ENCODE data around the gene ZYG11B. TPM values are rescaled to one million over a fixed set of nuclear protein-coding genes. Genes with fewer than 3 reads are reported as not detected.
"Not testable (repeated sequence)": the region's sequence is repeated elsewhere in the genome, so short reads cannot be mapped to it uniquely, and the experiment has no call there.

Gene ZYG11B
- total RNA-seq, 2 experiments from 2014 or later, result 10.8 to 11.1 TPM

DNA sequence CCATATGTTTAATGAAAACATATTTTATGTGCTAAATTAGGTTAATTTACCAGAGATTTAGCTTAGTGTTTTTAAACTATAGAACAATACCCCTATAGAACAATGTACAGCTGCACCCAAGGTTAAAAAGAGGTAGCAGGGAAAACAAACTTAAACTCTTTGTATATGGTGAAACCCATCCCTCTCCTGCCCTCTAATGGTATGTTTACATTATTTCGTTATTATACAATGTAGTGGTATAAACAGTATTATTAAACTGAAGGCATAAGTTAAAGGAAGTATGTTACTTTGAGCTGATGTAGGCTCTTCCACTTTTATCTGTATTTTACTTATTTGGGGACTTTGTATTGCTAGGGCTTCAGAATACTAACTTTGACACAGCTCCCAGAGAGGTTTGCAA is 99.6 kb downstream of the ZYG11B start:
- ChIA-PET POLR2A (no interaction called here), CTCF (no interaction called here)

DNA sequence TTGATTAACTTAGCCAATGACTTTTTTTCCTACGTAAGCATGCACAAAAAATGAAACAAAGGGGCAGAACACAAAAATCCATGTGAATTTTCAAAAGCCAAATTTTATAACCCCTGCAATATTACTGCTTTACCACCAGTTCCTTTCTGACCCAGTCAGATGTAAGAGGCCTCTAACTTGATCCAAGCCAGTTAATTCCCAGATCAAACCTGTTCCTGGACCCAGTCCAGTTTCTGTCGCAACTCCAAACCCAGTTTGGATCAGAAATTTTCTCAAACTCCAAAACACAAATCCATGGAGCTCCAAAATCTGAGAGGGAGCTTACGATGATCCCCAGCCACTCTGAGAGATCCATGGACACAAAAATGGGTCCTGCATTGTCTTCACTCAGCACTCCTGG is 108.5 kb downstream of the ZYG11B start:
- ChIA-PET POLR2A (no interaction called here), CTCF (no interaction called here)

DNA sequence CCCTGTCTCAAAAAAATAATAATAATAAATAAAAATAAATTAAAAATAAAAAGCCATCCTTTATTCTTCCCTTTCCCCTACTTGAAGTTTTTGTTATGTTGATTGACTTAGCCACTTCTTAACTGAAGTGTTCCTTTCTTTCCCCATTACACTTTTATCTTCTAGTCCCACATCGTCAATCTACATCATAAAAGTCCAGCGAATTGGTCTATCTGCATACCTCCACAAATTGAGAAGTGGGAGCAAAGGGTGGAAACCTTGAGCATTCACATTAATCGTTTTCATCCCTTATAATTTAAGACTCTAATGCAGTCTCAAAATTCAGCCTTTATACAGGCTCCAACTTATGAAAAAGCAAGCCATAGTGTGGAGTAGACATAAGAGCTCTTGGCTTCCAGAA is 109.8 kb downstream of the ZYG11B start:
- POLR2A ChIA-PET, result no interaction called here
- CTCF ChIA-PET, result interaction anchor here (1.4 kb wide), 1 partner anchor 11 kb away, joined by 3 read pairs; no protein-coding TSS in a partner anchor

DNA sequence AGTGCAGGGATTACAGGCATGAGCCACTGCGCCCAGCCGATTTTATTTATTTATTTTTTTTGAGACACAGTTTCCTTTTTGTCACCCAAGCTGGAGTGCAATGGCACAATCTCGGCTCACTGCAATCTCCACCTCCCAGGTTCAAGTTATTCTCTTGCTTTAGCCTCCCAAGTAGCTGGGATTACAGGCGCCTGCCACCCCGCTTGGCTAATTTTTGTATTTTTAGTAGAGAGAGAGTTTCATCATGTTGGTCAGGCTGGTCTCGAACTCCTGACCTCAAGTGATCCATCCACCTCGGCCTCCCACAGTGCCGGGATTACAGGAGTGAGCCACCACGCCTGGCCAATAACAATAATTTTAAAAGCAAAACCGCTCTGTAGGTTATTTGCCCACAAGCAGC is 112.9 kb downstream of the ZYG11B start:
- CTCF ChIA-PET, result interaction anchor here (0.7 kb wide), 1 partner anchor 342 kb away, joined by 3 read pairs; no protein-coding TSS in a partner anchor
- POLR2A ChIA-PET, result not testable (repeated sequence)

DNA sequence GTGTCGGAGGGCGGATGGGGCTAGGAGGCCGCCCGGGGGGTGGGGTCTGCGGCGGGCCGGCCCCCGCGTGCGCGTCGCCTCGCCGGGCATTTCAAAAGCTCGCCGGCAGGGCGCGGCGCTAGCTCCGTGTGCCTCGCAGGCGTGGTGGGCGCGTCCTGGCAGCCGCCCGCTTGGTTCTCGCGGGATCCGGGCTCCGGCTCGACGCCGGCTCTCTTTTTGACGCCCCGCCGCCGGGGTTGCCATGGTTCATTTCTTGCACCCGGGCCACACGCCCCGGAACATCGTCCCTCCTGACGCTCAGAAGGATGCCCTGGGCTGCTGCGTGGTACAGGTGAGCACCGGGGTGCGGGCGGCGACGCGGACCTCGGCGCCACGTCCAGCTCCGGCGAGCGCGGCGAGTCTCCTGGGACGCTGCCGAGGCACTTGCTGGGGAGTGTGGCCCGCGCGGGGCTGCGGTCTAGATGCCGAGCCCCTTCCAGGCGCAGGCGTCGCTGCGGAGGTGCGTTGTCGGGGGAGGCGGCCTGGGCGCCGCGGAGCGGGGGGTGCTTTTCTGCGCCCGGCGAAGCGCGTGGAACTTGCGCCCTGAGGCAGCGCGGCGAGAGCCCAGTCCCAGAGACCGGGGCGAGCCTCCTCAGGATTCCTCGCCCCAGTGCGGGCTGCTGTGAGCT is 116.5 kb downstream of the ZYG11B start, which contains the start of gene ZYG11A:
ZYG11A (plus strand) TSS at position 118 of the 668 bp plus-strand sequence; CDS start at position 242, 124 bp downstream.
- CTCF ChIA-PET, result interaction anchor here (1.1 to 1.8 kb wide), 2 partner anchors 75 to 79 kb away, joined by 4 read pairs; partner anchors contain the start of gene ECHDC2
- POLR2A ChIA-PET, result no interaction called here

DNA sequence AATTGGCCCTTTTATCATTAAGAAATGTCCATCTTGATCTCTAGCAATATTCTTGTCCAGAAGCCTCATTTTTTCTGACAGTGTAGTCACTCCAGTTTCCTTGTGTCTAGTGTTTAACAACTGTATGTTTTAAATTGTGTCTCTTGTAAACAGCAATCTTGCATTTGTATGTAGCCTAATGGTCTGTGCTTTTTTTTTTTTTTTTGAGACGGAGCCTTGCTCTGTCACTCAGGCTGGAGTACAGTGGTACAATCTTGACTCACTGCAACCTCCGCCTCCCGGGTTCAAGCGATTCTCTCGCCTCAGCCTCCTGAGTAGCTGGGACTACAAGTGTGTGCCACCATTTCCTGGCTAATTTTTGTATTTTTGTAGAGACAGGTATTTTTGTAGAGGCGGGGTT is 118.9 kb downstream of the ZYG11B start:
- POLR2A ChIA-PET, CTCF ChIA-PET: not testable (repeated sequence)

DNA sequence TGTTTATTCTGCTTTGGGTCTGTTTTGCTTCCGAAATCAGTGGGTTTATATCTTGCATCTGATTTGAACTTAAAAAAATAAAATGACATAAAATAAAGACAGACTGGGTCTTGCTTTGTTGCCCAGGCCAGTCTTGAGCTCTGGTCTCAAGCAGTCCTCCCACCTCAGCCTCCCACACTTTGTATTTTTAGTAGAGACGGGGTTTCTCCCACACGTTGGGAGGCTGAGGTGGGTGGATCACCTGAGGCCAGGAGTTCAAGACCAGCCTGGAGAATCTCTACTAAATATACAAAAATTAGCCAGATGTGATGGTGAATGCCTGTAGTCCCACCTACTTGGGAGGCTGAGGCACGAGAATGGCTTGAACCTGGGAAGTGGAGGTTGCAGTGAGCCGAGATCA is 122.2 kb downstream of the ZYG11B start:
- ChIA-PET CTCF (no interaction called here), POLR2A (no interaction called here)

DNA sequence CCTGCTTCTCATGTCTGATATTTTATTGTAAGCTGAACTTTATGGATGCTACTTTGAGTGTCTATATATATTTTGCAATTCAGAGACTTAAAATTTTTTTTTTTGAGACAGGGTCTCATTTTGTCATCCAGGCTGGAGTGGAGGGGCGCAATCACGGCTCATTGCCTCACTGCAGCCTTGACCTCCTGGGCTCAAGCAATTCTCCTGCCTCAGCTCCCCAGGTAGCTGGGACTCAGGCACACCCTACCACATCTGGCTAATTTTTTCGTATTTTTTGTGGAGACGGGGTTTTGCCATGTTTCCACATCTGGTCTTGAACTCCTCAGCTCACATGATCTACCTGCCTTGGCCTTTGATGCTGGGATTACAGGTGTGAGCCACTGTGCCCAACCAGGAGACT is 124.7 kb downstream of the ZYG11B start:
- ChIA-PET CTCF (no interaction called here), POLR2A (no interaction called here)

DNA sequence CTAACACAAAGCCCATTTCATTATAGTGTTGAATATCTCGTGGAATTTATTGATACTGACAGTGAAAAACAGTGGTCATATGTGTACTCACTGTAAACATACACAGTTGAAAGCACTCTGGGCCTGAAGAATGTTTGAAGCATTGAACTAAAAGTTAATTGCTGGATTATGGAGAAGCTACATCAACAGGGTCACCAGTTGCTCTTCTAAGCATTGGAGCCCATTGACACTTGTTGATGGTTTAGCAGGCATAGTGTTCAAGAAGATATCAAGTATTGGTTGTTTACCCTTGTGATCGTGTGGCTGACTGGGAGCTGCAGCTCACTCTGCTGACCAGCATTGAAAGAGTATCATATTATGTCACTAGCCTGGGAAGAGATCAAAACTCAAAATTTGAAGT is 126.6 kb downstream of the ZYG11B start:
- CTCF ChIA-PET, result no interaction called here
- POLR2A ChIA-PET, result no interaction called here

DNA sequence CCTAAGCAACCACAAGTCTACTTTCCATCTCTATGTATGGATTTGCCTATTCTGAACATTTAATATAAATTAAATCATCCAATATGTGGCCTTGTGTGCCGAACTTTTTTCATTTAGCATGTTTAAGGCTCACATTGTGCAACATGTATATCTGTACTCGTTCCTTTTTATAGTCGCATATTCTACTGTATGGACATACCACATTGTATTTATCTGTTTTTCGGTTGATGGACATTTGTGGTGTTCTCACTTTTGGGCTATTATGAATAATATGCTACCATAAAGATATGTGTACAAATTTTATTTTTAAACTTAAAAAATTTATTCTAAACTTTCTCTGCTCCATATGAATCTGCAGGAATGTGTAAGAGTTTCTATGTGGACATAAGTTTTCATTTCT is 129.3 kb downstream of the ZYG11B start:
- CTCF ChIA-PET, result no interaction called here
- POLR2A ChIA-PET, result no interaction called here

DNA sequence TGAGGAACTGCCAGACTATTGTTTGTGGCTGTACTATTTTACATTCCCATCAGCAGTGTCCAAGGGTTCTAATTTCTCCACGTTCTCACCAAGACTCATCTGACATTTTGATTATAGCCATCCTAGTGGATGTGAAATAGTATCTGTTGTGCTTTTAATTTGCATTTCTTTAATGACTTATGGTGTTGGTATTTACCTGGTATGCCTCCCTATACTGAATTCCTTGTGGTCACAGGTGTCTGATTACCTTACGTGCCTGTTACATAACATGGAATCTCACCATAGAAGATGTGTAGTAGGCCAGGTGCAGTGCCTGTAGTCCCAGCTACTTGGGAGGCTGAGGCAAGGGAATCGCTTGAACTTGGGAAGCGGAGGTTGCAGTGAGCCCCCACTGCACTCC is 129.8 kb downstream of the ZYG11B start:
- ChIA-PET CTCF (no interaction called here), POLR2A (no interaction called here)

DNA sequence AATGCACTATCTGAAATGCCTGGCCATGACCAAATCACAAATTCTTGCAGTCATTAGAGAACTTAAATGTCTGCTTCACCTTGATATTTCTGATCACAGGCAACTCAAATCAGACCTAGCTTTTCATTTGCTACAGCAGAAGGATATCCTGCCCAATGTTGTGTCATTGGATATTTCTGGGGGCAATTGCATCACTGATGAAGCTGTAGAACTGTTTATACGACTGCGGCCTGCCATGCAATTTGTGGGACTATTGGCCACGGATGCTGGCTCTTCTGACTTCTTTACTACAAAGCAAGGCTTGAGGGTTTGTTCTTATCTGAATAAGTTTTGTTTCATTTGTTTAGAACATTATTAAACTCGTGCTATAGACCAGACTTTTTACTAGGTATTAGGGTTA is 131.2 kb downstream of the ZYG11B start:
- CTCF ChIA-PET, result interaction anchor here (1.0 kb wide), 1 partner anchor 156 kb away, joined by 4 read pairs; no protein-coding TSS in a partner anchor

DNA sequence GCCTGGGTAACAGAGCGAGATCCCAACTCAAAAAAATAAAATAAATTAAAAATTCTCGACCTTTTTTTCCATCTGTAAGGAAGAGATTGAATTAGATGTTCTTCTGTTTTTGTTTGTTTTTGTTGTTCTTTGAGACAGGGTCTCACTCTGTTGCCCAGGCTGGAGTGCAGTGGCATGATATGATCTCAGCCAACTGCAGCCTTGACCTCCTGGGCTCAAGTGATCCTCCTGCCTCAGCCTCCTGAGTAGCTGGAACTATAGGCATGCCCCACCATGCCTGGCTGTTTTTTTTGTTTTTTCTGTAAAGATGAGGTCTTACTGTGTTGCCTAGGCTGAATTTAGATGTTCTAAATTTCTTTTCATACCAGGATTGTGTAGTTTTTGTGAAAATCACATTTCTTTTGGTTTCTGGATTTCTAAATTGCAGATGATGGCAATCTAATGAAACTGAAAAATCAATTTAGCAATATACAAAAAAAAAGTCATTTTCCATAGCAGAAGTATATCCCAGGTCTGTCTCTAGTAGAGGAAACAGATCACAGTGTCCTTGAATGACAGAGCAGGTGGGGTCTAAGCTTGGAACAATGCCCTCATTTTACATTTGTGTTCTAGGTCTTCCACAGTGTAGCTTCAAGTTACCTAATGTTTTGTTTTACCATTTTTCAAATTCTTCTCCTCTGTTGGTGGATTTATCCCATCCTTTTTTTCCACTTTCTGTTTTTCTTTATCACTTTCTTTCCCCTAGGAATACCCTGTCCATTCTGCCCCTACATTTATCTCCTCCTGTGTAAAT is 136.6 kb downstream of the ZYG11B start:
- ChIA-PET POLR2A (no interaction called here), CTCF (no interaction called here)

More for the DNA sequence above, 131.2 kb downstream of the ZYG11B start:
- POLR2A ChIA-PET, result no interaction called here

DNA sequence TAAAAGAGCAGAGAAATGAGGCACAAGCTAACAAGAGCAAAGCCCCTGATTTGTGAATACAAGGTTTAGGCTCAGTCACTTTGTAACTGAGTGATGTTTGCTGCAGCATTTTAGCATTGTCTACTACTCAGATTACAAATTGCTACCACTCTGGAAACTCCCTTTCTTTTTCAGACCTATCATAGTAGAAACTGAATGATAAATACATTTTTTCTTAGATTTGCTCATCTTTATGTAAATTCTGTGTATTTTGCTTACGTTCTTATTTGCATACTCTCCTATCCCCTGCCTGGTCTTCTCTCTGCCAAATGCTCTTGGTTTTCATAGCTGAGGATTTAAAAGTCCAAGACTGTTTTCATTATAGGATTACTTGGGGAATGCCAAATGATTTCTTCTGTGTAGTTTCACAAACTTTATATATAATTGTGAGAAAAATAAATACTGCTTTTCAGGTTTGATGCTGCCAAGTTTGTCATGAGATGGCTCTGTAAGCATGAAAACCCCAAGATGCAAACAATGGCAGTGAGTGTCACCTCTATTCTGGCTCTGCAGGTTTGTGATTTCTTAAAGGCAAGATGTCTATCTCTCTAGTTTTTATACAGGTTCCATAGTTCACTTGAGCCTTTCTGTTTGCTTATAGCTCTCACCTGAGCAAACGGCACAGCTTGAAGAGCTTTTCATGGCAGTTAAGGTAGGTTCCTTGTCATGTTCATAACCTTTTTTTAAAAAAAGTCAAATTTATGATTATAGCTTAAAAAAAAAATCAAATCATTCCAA is 141.0 kb downstream of the ZYG11B start:
- ChIA-PET CTCF (interaction anchor here (0.7 to 1.2 kb wide), 2 partner anchors 15 to 104 kb away, joined by 3 read pairs; no protein-coding TSS in a partner anchor), POLR2A (interaction anchor here (0.6 to 1.2 kb wide), 2 partner anchors 55 to 456 kb away, joined by 3 to 4 read pairs; partner anchors contain the start of gene ECHDC2)

DNA sequence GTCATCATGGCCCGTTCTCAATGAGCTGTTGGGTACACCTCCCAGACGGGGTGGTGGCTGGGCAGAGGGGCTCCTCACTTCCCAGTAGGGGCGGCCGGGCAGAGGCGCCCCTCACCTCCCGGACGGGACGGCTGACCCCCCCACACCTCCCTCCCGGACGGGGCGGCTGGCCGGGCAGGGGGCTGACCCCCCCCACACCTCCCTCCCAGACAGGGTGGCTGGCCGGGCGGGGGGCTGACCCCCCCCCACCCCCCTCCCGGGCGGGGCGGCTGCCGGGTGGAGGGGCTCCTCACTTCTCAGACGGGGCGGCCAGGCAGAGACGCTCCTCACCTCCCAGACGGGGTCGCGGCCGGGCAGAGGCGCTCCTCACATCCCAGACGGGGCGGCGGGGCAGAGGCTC is 143.5 kb downstream of the ZYG11B start:
- CTCF ChIA-PET, result not testable (repeated sequence)
- POLR2A ChIA-PET, result interaction anchor here (0.6 kb wide), 1 partner anchor 47 kb away, joined by 3 read pairs; no protein-coding TSS in a partner anchor

DNA sequence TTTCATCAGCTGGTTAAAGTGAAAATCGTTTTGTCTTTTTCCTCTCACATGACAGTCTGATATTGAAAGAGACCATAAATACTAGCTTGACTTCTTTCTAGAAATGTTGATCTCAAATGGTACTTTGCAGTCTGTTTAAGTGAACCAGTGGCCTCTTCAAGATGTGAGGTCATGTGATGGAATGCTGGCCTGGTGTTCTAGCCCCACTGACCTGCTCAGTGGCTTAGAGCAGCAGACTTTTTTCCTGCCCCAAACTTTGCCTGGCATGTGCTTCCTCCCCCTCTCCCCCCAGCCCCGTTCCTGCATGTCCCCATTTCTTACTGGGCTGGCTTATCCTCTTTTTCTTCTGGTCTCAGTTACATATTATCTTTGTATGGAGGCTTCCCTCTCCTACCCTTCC is 150.6 kb downstream of the ZYG11B start:
- ChIA-PET POLR2A (no interaction called here), CTCF (no interaction called here)
